GM18526 (cell line): ENCODE measurements around the gene GALNT9.

Source experiments
- POLR2A ChIP-seq: IDR thresholded peaks from 3 replicates; pipeline ENCODE4 v1.6.1; 2011; ENCODE audit not compliant: insufficient read length; ENCODE audit errors: extremely low read depth

Gene GALNT9

DNA sequence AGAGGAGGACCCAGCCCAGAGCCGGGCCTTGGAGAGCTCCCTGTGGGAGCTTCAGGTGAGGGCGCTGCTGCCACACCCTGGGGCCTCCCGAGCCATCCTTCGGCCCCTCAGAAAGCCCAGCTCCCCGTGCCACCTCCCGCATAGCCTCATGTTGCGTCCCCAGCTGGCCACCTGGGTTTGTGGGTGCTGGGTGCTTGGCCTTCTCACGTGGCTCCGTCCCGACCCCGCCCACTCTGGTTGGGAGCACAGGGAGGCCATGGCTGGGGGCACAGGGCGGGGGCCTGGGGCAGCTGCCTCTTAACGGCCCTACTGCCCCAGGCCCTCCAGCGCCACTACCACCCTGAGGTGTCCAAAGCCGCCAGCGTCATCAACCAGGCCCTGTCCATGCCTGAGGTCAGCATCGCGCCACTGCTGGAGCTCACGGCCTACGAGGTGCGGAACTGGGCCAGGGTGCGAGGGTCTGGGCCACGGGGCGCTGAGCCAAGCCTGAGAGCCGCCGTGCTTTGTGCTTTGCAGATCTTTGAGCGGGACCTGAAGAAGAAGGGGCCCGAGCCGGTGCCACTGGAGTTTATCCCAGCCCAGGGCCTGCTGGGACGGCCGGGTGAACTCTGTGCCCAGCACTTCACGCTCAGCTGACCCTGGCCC lies 177.5 kb downstream of the GALNT9 start:
- no peak for TF ChIP-seq POLR2A

DNA sequence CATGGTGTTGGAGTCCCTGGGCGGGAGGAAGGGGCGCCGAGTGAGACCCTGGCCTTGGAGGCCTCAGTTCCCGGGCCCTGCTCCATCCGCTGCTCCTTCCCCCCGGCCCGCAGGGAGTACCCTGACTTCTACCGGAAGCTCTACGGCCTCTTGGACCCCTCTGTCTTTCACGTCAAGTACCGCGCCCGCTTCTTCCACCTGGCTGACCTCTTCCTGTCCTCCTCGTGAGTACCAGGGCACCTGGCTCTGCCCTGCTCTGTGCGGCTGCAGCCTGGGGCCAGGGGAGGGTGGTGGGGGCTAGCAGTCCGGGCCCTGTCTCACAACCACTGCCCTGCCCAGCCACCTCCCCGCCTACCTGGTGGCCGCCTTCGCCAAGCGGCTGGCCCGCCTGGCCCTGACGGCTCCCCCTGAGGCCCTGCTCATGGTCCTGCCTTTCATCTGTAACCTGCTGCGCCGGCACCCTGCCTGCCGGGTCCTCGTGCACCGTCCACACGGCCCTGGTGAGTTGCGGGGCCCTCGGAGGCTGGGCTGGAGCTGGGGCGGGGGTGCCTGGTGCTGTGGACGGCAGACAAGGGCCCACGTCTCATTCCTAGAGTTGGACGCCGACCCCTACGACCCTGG lies 178.1 kb downstream of the GALNT9 start:
- TF ChIP-seq POLR2A, result no peak

DNA sequence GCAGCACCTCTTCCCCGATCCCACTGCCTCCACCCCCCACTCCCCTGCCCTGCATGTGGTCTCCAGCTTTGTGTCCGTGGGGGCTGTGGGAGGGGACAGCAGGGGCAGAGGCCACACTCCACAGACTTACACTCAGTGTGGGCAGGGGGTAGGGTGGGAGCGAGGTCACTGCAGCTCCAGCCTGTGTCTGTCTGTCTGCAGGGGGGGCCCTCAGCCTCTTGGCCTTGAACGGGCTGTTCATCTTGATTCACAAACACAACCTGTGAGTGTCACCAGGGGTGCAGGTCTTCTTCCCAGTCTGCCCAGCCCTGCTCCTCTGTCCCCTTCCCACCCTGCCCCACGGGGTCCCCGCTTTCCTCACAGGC lies 178.6 kb downstream of the GALNT9 start:
- TF ChIP-seq POLR2A, result no peak

DNA sequence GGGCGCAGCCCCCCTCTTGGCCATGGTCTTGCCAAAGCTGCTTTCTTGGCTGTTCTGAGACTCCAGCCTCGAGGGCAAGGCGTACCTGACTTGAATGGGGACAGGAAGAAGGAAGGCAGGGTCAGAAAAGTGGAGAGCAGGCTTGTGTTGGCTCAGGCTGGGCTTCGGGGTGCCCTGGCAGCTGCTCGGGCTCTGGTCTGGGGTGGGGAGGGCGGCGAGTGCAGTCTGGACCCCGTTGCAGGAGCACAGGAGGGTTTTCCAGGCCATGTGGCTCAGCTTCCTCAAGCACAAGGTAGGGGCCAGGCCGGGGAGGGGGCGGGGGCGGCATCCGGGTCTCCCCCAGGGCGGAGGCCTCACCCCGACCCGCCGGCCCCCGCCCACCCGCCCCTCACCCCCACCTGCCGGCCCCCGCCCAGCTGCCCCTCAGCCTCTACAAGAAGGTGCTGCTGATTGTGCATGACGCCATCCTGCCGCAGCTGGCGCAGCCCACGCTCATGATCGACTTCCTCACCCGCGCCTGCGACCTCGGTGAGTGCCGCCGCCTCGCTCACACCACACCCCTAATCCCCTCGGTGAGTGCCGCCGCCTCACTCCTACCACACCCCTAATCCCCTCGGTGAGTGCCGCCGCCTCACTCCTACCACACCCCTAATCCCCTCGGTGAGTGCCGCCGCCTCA lies 180.9 kb downstream of the GALNT9 start:
- no peak for TF ChIP-seq POLR2A

DNA sequence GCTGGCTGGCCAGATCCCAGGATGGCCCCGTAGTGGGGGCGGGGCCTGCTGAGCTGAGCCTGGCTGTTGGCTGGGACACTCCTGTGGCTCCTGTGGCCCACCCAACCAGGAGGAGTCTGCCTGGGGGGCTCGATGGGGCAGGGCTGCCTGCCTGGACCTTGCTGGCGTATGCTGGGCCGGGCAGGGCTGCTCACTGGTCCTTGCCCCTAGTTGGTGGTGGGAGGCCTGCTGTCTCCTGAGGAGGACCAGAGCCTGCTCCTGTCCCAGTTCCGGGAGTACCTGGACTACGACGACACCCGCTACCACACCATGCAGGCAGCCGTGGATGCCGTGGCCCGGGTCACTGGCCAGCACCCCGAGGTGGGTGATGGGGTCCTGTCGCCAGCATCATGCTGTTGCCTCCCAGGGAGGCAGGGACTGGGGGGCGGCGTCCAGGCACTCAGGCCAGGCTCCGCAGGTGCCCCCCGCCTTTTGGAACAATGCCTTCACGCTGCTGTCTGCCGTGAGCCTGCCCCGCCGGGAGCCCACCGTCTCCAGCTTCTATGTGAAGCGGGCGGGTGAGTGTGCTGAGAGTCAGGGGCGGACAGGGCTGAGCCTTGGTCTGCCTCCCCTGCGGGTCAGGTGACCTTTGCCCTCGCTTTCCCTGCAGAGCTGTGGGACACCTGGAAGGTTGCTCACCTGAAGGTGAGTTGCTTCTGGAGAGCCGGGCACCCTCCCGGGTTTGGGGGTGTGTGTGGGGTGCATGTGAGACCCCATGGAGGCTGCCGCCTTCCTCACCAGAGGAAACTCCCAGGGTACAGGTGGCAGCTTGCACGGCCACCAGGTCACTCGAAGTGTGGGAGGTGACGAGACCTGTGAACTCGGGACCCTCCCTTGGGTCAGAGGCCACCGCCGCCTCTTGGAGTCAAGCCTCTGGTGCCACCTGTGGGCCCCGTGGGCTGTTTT lies 181.7 kb downstream of the GALNT9 start:
- no peak for TF ChIP-seq POLR2A

DNA sequence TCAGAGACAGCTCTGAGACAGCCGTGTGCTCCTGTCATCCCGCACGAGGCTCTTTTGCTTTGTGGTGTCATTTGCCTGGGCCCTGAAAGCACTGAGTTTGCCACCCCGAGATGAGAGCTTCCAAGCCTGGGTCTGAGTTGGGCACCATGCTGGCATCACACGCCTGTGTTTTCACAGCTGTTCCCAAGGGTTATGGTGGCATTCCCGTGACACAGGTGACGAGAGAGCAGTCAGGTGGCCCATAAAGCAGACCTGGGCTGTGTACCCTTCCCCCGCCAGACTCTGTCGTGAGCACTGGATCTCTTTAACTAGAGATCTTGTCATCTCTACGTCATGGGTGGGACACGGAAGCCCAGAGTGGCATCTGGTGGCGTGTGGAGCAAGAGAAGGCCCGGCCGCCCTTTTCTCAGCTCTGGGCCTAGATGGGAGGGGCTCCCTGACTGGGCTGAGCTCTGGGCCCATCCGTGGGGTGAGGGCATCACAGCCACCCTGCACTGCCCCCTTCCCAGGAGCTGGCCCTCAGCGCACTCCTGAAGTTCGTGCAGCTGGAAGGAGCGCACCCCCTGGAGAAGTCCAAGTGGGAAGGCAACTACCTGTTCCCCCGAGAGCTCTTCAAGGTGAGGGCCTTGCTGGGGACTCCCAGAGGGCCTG lies 182.5 kb downstream of the GALNT9 start:
- TF ChIP-seq POLR2A, result no peak
